Omental fat pad (tissue), 4 donors: ENCODE results near the gene CLIP3. TPM values are rescaled to one million over a fixed set of nuclear protein-coding genes. Genes with fewer than 3 reads are reported as not detected.

Experiments
- ATAC-seq: fragments of 150-250 bp; one replicate; pipeline ENCODE4 v1.9.1; 2016; ENCODE audit warnings: mild to moderate bottlenecking, moderate library complexity; ENCODE audit not compliant: low FRiP score
- DNase-seq: peaks from one replicate; pipeline ENCODE4 v3.0.0-alpha.2; 2019; ENCODE audit warnings: low spot score
- CTCF ChIP-seq, 3 donors: fragments of 450-650 bp; IDR thresholded peaks; one replicate each; pipeline ENCODE4 v1.5.1; 2016 to 2017; ENCODE audit warnings: antibody characterized with exemption in 3 of 3, mild to moderate bottlenecking in 3 of 3, moderate library complexity in 2 of 3
- total RNA-seq, 4 donors: library from RNA; depleted of rRNA; stranded (reverse); fragments of >200 nt; gene quantifications; one replicate each; pipeline ENCODE4 v1.1.0, GENCODE V29; 2016

CLIP3 gene
- total RNA-seq, 4 donors from 2014 or later = 3.3 to 11.9 (median 8.1) TPM

GRCh38 chr19:36067681-36068080, 35.0 kb upstream of the CLIP3 start:
- no peak for TF ChIP-seq CTCF (IDR thresholded peaks at IDR 0.05)
- DNase-seq (no peak), ATAC-seq (no peak)

GRCh38 chr19:36064826-36065225, 32.2 kb upstream of the CLIP3 start:
- no peak for TF ChIP-seq CTCF (IDR thresholded peaks at IDR 0.05)
- DNase-seq (no peak), ATAC-seq (no peak)

DNA sequence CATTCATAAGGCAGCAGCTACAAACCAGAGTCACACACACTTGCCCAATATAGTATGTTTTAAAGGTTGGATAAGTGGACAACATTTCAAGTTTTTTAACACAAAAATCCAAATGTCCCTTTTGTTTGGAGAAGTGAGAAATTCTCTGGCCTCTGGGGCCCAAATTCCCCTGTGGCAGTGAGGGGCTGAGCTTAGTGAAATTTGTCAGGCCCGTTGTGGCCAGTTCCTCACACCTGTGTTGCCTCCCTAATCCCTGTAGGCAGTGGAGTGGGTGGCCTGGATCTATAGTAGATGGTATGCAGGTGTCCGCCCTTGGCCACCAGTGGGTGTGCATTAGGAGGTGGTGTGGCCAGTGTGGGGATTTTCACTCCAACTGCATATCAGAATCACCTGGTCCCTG, 28.7 kb upstream of the CLIP3 start:
- no peak for ATAC-seq
- no peak for TF ChIP-seq CTCF (IDR thresholded peaks at IDR 0.05)
- DNase-seq = no peak

- no peak for TF ChIP-seq CTCF (IDR thresholded peaks at IDR 0.05)
- DNase-seq (no peak), ATAC-seq (peak; percentile 58)
Measured at GRCh38 chr19:36060430-36060829, 27.8 kb upstream of the CLIP3 start.

- ATAC-seq (no peak), DNase-seq (no peak)
- TF ChIP-seq CTCF (IDR thresholded peaks at IDR 0.05) = no peak
Measured at GRCh38 chr19:36059180-36059910, 26.7 kb upstream of the CLIP3 start.

DNA sequence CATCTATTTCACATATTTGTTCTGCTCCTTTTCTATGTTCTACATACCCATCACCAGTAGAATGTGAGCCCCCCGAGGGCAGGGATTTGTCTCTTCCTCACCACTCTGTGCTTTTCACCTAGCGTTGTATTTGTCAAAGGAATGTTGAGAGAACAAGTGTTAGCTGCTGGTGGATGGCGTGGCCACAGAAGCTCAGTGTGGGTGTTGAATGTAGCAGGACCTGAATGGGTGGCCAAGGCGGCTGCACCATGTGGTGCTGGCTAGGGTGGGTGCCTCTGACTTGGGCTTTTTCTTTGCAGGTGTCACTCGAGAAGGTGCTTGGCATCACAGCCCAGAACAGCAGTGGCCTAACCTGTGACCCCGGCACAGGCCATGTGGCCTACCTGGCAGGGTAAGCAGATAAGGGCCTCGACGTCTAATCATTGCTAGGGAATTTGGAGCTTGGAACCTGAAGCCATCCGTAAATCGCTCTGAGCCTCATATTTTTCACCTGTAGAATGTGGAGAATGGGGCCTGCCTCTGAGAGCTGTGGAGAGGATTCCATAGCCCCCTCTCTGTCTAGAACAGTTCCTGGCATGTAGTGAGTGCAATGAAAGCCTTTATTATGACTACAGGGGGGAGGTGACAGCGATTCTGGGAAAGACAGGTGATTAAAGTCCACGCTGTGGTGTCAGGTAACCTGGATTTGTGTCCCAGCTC, 26.0 kb upstream of the CLIP3 start:
- no peak for DNase-seq
- no peak for ATAC-seq
- no peak for TF ChIP-seq CTCF (IDR thresholded peaks at IDR 0.05)
